HepG2 (cell line): ENCODE measurements around the gene CYSTM1. TPM values are rescaled to one million over a fixed set of nuclear protein-coding genes. Genes with fewer than 3 reads are reported as not detected.
A peak's percentile ranks its signal among the peaks of the same experiment; 100 is the strongest.

Experiments used
- FOXO4 ChIP-seq: sonication (generic); formaldehyde crosslinking; conservative IDR thresholded peaks from 2 replicates; pipeline ENCODE4 v1.8.1; 2023; ENCODE audit warnings: missing genetic modification reagents
- MED13 ChIP-seq: sonication (generic); formaldehyde crosslinking; IDR thresholded peaks from 2 replicates; pipeline ENCODE4 v1.5.0; 2020; ENCODE audit warnings: missing genetic modification reagents
- PHF8 ChIP-seq: sonication (generic); formaldehyde crosslinking; IDR thresholded peaks from 2 replicates; pipeline ENCODE4 v1.5.0; 2020; ENCODE audit warnings: missing genetic modification reagents
- POLR2AphosphoS2 ChIP-seq: IDR thresholded peaks from 2 replicates; pipeline ENCODE4 v1.6.1; 2011; ENCODE audit warnings: low read depth, low read length, improper control_type of control experiment
- RNF2 ChIP-seq: fragments of 450-650 bp; conservative IDR thresholded peaks from 2 replicates; pipeline ENCODE4 v1.6.1; 2016; ENCODE audit warnings: low read depth
- SIX1 ChIP-seq: sonication (generic); formaldehyde crosslinking; IDR thresholded peaks from 2 replicates; pipeline ENCODE4 v1.4.0; 2020; ENCODE audit warnings: missing genetic modification reagents, borderline replicate concordance
- SMARCC2 ChIP-seq: fragments of 450-650 bp; IDR thresholded peaks from 2 replicates; pipeline ENCODE4 v1.6.1; 2017; ENCODE audit warnings: antibody characterized with exemption, mild to moderate bottlenecking
- SP4 ChIP-seq: sonication (generic); formaldehyde crosslinking; IDR thresholded peaks from 2 replicates; pipeline ENCODE4 v1.8.1; 2023; ENCODE audit warnings: mild to moderate bottlenecking, missing genetic modification reagents
- STAG1 ChIP-seq: sonication (generic); formaldehyde crosslinking; IDR thresholded peaks from 2 replicates; pipeline ENCODE4 v1.4.0; 2020; ENCODE audit warnings: missing genetic modification reagents
- TEAD2 ChIP-seq: sonication (generic); formaldehyde crosslinking; IDR thresholded peaks from 2 replicates; pipeline ENCODE4 v1.9.0; 2021; ENCODE audit warnings: missing genetic modification reagents
- XRCC5 ChIP-seq: fragments of 200-400 bp; formaldehyde crosslinking; optimal IDR thresholded peaks from 2 replicates; pipeline ENCODE3; 2017; ENCODE audit warnings: mild to moderate bottlenecking, low read length
- ZBTB38 ChIP-seq: sonication (generic); formaldehyde crosslinking; IDR thresholded peaks from 2 replicates; pipeline ENCODE4 v1.5.1; 2020; ENCODE audit warnings: mild to moderate bottlenecking, missing genetic modification reagents
- ZNF24 ChIP-seq: fragments of 450-650 bp; IDR thresholded peaks from 2 replicates; pipeline ENCODE4 v1.6.1; 2017; ENCODE audit warnings: antibody characterized with exemption, mild to moderate bottlenecking
- ZNF292 ChIP-seq: sonication (generic); formaldehyde crosslinking; IDR thresholded peaks from 2 replicates; pipeline ENCODE4 v1.8.1; 2022; ENCODE audit warnings: mild to moderate bottlenecking, low read depth, missing genetic modification reagents, borderline replicate concordance
- ZNF30 ChIP-seq: sonication (generic); formaldehyde crosslinking; IDR thresholded peaks from 2 replicates; pipeline ENCODE4 v1.5.0; 2020; ENCODE audit warnings: mild to moderate bottlenecking, missing genetic modification reagents
- ZNF580 ChIP-seq: IDR thresholded peaks from 2 replicates; pipeline ENCODE4 v1.6.1; 2016; ENCODE audit warnings: low read depth, borderline replicate concordance
- ZNF75D ChIP-seq: sonication (generic); formaldehyde crosslinking; IDR thresholded peaks from 2 replicates; pipeline ENCODE4 v1.8.1; 2023; ENCODE audit warnings: missing genetic modification reagents, mild to moderate bottlenecking, borderline replicate concordance
- polyA plus RNA-seq, 8 experiments: library from polyadenylated mRNA; depleted of rRNA in 3 of 8; stranded (reverse) in 7 of 8; unstranded in 1 of 8; fragments of >200 nt; fragmentation: Illumina TruSeq in 4 of 8; extraction: Trizol in 4 of 8; gene quantifications; 2 replicates each; pipeline versions ENCODE4 v1.2.1 to v1.2.3, GENCODE V29; 2011 to 2016; ENCODE audit warnings: low read depth in 4 of 8, missing spikeins in 1 of 8, mixed read lengths in 1 of 8; ENCODE audit not compliant: insufficient read depth in 1 of 8
- total RNA-seq, 5 experiments: library from RNA; depleted of rRNA; stranded (reverse); fragments of >200 nt; fragmentation: Illumina TruSeq; extraction: Trizol; gene quantifications; 2 replicates each; pipeline ENCODE4 v1.2.3, GENCODE V29; 2016; ENCODE audit warnings: low read depth in 1 of 5

The CYSTM1 gene
- total and polyA plus RNA-seq, 2 of the 13 experiments (the other 11 are each of a cell fraction or from before 2014, with no cell fraction given) = 40.0 to 73.4 TPM

- TF ChIP-seq FOXO4 (no peak), ZNF24 (no peak), PHF8 (no peak; the same call in 1 of the 2 replicates), SIX1 (no peak), TEAD2 (CRISPR knock-in tag) (no peak), MED13 (no peak), ZNF30 (CRISPR knock-in tag) (no peak), STAG1 (peak; percentile 43), ZNF292 (CRISPR knock-in tag) (no peak), ZBTB38 (peak; percentile 28; the same call in 1 of the 2 replicates), ZNF75D (CRISPR knock-in tag) (no peak), POLR2AphosphoS2 (no peak), XRCC5 (peak; percentile 75), ZNF580 (no peak), SP4 (CRISPR knock-in tag) (peak; percentile 57; the same call in 1 of the 2 replicates), SMARCC2 (no peak), RNF2 (0 out of 2 replicates have a peak, but pooled peaks have one; percentile 24)
Measured at GRCh38 chr5:140145818-140146522, 29.0 kb upstream of the CYSTM1 start (continued).
